LNCAP (cell line): Measurements from ENCODE around the gene MED29.

Source experiments
- TF ChIP-seq, protein P1 (sequence below): fragments of 450-650 bp; IDR thresholded peaks from 2 replicates; pipeline ENCODE4 v1.5.1; 2017; ENCODE audit warnings: mild to moderate bottlenecking

The MED29 gene

DNA sequence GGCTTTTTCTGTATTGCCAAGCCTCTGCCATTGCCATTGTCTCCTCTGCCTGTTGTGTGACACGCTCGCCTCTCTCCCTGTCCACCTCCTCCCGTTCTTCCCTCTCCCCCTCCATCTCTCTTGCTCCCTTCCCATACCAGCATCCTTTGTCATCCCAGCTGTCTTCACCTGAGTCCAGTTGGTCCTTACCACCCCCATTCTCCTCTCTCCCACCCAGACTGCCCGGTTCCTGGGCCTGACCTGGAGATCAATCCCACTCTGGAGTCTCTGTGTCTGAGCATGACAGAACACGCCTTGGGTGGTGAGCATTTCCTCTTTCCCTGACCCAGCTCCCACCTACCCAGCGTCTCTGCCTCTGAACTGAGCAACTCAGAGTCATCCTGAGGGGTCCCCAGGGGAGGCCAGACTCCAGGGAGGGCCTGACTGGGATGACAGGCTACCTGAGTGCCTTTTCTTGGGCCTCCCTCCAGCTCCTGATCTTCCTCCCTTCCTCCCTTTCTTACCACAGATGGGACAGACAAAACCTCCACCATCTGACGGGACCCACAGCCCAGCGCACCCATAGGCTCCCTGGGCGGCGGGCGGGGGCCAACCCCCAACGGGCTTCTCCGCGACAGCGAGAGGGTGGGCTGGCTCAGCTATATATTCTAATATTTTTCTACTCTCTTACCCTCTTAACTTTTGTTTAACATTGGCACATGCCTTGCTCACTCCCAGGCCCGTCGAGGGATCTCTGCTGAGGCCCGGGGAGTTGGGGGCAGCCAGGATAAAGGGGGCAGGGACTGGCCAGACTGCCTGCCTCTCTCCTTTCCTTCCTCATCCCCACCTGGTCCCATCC is 8.0 kb upstream of the MED29 start:
- TF ChIP-seq, protein P1, sequence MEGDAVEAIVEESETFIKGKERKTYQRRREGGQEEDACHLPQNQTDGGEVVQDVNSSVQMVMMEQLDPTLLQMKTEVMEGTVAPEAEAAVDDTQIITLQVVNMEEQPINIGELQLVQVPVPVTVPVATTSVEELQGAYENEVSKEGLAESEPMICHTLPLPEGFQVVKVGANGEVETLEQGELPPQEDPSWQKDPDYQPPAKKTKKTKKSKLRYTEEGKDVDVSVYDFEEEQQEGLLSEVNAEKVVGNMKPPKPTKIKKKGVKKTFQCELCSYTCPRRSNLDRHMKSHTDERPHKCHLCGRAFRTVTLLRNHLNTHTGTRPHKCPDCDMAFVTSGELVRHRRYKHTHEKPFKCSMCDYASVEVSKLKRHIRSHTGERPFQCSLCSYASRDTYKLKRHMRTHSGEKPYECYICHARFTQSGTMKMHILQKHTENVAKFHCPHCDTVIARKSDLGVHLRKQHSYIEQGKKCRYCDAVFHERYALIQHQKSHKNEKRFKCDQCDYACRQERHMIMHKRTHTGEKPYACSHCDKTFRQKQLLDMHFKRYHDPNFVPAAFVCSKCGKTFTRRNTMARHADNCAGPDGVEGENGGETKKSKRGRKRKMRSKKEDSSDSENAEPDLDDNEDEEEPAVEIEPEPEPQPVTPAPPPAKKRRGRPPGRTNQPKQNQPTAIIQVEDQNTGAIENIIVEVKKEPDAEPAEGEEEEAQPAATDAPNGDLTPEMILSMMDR: no peak

DNA sequence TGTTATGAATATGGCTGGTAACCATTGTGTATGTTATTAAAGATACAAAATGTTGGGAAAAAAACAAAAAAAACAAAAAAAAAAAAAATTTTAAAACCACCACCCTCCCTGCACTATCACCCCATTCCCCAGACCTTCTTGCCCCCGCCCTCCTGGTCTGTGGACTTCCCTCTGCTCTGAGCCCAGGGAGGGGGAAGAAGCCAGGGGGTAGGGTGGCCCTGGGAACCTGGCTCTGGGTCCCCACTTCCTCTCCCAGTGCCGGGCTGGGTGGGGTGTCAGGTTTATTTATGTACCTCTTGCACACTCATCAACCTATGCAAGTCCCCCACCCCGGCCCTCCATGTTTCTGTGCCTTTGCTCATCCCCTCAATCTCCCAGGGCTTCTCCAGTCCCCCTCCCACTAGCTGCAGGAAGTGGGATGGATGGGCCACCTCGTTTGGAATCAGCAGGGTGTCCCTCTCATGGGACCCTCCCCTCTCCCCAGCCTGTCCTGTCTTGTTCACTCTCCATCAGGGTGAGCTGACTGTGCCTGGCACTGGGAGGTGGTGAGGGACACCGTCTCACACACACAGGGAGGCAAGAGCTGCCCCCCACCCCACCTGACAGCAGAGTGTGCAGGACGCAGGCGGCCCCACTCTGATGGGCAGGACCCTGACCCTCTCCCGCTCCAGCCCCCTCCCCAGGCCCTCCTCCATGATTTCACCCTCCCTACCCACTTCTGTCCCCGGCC is 6.2 kb upstream of the MED29 start:
- TF ChIP-seq, protein P1: no peak

DNA sequence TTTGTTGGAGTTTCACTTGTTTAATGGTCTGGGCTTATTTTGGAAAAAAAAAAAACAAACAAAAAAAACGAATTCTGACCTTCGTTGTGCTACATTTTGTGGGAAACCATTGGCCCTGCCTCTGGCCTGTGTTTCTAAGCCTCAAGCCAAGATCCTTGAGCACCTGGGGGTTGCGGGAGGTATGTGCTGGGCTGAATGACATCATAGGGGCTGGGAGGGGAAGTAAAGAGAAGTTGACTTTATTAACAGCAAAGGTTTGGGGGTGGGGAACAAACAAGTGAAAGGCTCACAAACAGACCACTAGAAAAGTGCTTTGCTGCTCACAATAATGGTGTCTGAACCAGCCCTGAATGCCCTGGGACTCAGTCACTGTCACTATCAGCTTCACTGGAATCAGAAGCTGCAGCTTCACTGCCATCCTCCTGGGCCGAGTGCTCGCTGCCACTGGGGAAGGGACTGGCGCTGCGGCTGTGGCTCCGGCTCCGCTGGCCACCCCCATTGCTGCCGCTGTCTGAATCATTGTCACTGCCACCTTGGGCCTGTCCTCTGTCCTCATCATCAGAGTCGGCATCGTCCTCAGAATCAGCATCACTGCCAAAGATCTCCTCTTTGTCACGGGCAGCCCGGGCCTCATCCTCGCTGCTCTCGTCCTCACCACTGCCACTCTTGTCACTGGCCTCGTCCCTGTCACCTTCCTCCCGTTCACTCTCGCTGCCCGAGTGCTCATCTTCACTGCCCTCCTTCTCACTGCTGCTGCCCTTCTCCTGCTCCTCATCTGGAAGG is 5.4 kb upstream of the MED29 start:
- TF ChIP-seq, protein P1: no peak

- TF ChIP-seq, protein P1: no peak
Observed at GRCh38 chr19:39386557-39386956, 4.6 kb upstream of the MED29 start.

GRCh38 chr19:39388657-39389056 is 2.5 kb upstream of the MED29 start:
- TF ChIP-seq, protein P1: no peak

DNA sequence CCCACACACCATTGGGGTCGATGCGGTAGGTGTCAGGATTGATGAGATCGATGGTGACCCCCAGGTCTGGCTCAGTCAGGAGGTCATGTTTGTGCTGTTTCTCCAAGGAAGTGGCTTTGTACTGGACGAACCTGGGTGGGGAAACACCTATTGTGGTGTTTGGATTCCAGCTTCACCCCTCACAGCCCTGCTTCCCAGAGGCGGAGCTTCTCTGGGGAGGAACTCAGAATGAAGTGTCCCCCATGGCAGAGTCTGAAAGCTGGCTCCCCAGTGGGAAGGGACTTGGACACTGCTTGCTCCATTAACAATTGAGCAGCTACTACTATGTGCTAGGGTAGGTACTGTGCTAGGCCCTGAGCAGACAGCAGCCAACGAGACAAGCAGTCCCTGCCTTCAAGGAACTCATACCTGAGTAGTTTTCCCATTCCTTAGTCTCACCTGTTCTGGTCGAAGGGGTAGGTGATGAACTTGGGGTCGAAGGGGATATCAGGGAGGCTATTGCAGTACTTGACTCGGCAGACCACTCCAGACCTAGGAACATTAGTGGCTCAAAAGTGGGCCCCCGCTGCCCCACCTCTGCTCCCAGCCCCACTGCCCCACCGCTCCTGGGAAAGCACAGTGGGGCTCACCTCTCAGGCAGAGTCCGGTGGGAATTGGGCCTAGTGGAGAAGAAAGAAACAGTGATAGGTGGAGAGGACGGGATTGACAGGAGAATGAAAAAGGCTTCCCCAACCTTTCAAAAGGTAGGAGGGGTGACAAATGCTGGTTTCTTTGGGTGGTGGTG is 1.4 kb upstream of the MED29 start:
- TF ChIP-seq, protein P1: no peak

- TF ChIP-seq, protein P1: no peak
Observed at GRCh38 chr19:39390451-39390750, 777 bp upstream of the MED29 start.
